HepG2 (cell line): ENCODE measurements around the gene XRCC1. TPM values are rescaled to one million over a fixed set of nuclear protein-coding genes. Genes with fewer than 3 reads are reported as not detected.
A peak's percentile ranks its signal among the peaks of the same experiment; 100 is the strongest.

ENCODE experiments used
- BORCS8-MEF2B ChIP-seq: sonication (generic); formaldehyde crosslinking; IDR thresholded peaks from 2 replicates; pipeline ENCODE4 v1.8.0; 2022; ENCODE audit warnings: mild to moderate bottlenecking, missing genetic modification reagents
- CEBPG ChIP-seq: IDR thresholded peaks from 2 replicates; pipeline ENCODE4 v1.6.1; 2016
- CHD2 ChIP-seq: IDR thresholded peaks from 2 replicates; pipeline ENCODE4 v1.6.1; 2011; ENCODE audit warnings: low read depth, low read length, improper control_type of control experiment
- FOXO1 ChIP-seq: sonication (generic); formaldehyde crosslinking; IDR thresholded peaks from 2 replicates; pipeline ENCODE4 v1.4.0; 2020; ENCODE audit warnings: missing genetic modification reagents
- HNF4G ChIP-seq, 2 experiments: sonication (generic) in 1 of 2; formaldehyde crosslinking in 1 of 2; IDR thresholded peaks; 2 replicates each; pipeline versions ENCODE4 v1.4.0 to v1.6.1; 2011 to 2020; ENCODE audit warnings: borderline replicate concordance in 2 of 2, low read depth in 2 of 2, mild to moderate bottlenecking in 2 of 2, low read length in 1 of 2, missing genetic modification reagents in 1 of 2, moderate library complexity in 1 of 2
- JUND ChIP-seq: sonication (generic); formaldehyde crosslinking; IDR thresholded peaks from 2 replicates; pipeline ENCODE4 v1.8.0; 2022; ENCODE audit warnings: mild to moderate bottlenecking, missing genetic modification reagents
- MNT ChIP-seq: fragments of 450-650 bp; IDR thresholded peaks from 2 replicates; pipeline ENCODE4 v1.6.1; 2016
- NR2F6 ChIP-seq, 2 experiments: IDR thresholded peaks; 2 replicates each; pipeline ENCODE4 v1.6.1; 2016; ENCODE audit warnings: antibody characterized with exemption in 1 of 2, mild to moderate bottlenecking in 1 of 2
- PHB2 ChIP-seq: fragments of 450-650 bp; IDR thresholded peaks from 2 replicates; pipeline ENCODE4 v1.6.1; 2018; ENCODE audit not compliant: partially characterized antibody
- POLR2G ChIP-seq: fragments of 200-400 bp; formaldehyde crosslinking; IDR thresholded peaks from 2 replicates; pipeline ENCODE4 v1.6.1; 2018; ENCODE audit warnings: mild to moderate bottlenecking, low read depth, low read length, moderate library complexity
- SRSF1 ChIP-seq: fragments of 200-400 bp; formaldehyde crosslinking; optimal IDR thresholded peaks from 2 replicates; pipeline ENCODE3; 2017; ENCODE audit warnings: mild to moderate bottlenecking, low read depth, low read length, moderate library complexity
- TFDP1 ChIP-seq: IDR thresholded peaks from 2 replicates; pipeline ENCODE4 v1.6.1; 2016; ENCODE audit warnings: missing compliant biosample characterization, missing genetic modification reagents, borderline replicate concordance
- TRIM22 ChIP-seq: fragments of 450-650 bp; IDR thresholded peaks from 2 replicates; pipeline ENCODE4 v1.6.1; 2017
- UBTF ChIP-seq: sonication (generic); formaldehyde crosslinking; IDR thresholded peaks from 2 replicates; pipeline ENCODE4 v1.4.0; 2020; ENCODE audit warnings: mild to moderate bottlenecking, missing genetic modification reagents
- ZFP82 ChIP-seq: sonication (generic); formaldehyde crosslinking; IDR thresholded peaks from 2 replicates; pipeline ENCODE4 v1.5.1; 2020; ENCODE audit warnings: mild to moderate bottlenecking, missing genetic modification reagents, borderline replicate concordance
- ZNF431 ChIP-seq: sonication (generic); formaldehyde crosslinking; IDR thresholded peaks from 2 replicates; pipeline ENCODE4 v1.9.0; 2022; ENCODE audit warnings: missing genetic modification reagents, low read depth, mild to moderate bottlenecking, borderline replicate concordance
- ZNF773 ChIP-seq: sonication (generic); formaldehyde crosslinking; IDR thresholded peaks from 2 replicates; pipeline ENCODE4 v1.4.0; 2020; ENCODE audit warnings: missing genetic modification reagents, borderline replicate concordance
- ZSCAN22 ChIP-seq: sonication (generic); formaldehyde crosslinking; IDR thresholded peaks from 2 replicates; pipeline ENCODE4 v1.4.0; 2020; ENCODE audit warnings: mild to moderate bottlenecking, missing genetic modification reagents
- ZUFSP ChIP-seq: sonication (generic); formaldehyde crosslinking; IDR thresholded peaks from 2 replicates; pipeline ENCODE4 v1.9.0; 2021; ENCODE audit warnings: missing genetic modification reagents, mild to moderate bottlenecking, borderline replicate concordance
- polyA plus RNA-seq, 8 experiments: library from polyadenylated mRNA; depleted of rRNA in 3 of 8; stranded (reverse) in 7 of 8; unstranded in 1 of 8; fragments of >200 nt; fragmentation: Illumina TruSeq in 4 of 8; extraction: Trizol in 4 of 8; gene quantifications; 2 replicates each; pipeline versions ENCODE4 v1.2.1 to v1.2.3, GENCODE V29; 2011 to 2016; ENCODE audit warnings: low read depth in 4 of 8, missing spikeins in 1 of 8, mixed read lengths in 1 of 8; ENCODE audit not compliant: insufficient read depth in 1 of 8
- total RNA-seq, 5 experiments: library from RNA; depleted of rRNA; stranded (reverse); fragments of >200 nt; fragmentation: Illumina TruSeq; extraction: Trizol; gene quantifications; 2 replicates each; pipeline ENCODE4 v1.2.3, GENCODE V29; 2016; ENCODE audit warnings: low read depth in 1 of 5

Gene XRCC1
- total and polyA plus RNA-seq, 2 of the 13 experiments (the other 11 are each of a cell fraction or from before 2014, with no cell fraction given): 24.7 to 26.3 TPM

- TF ChIP-seq HNF4G (IDR thresholded peaks at IDR 0.05; ENCODE audit: borderline replicate concordance, low read depth, low read length): peak; percentile 98
- peak; percentile 99 for TF ChIP-seq HNF4G (CRISPR knock-in tag; IDR thresholded peaks at IDR 0.05; ENCODE audit: borderline replicate concordance, low read depth)
- TF ChIP-seq FOXO1 (CRISPR knock-in tag): peak; percentile 59; the same call in 1 of the 2 replicates
- no peak for TF ChIP-seq MNT
- TF ChIP-seq ZSCAN22 (CRISPR knock-in tag): peak; percentile 92
- TF ChIP-seq TRIM22: no peak
- no peak for TF ChIP-seq CEBPG (CRISPR knock-in tag)
- TF ChIP-seq ZUFSP (CRISPR knock-in tag): no peak
- peak; percentile 23; the same call in 1 of the 2 replicates for TF ChIP-seq CHD2
- TF ChIP-seq SRSF1: no peak
- TF ChIP-seq PHB2: no peak
- no peak for TF ChIP-seq ZNF773 (CRISPR knock-in tag)
- peak; percentile 78 for TF ChIP-seq NR2F6 (IDR thresholded peaks at IDR 0.05)
- peak; percentile 88 for TF ChIP-seq NR2F6 (CRISPR knock-in tag; IDR thresholded peaks at IDR 0.05)
- TF ChIP-seq TFDP1 (CRISPR knock-in tag): no peak
- TF ChIP-seq POLR2G: peak; percentile 34; the same call in 1 of the 2 replicates
- no peak for TF ChIP-seq UBTF (CRISPR knock-in tag)
- no peak for TF ChIP-seq JUND (CRISPR knock-in tag)
- peak; percentile 34; the same call in 1 of the 2 replicates for TF ChIP-seq ZNF431 (CRISPR knock-in tag)
- TF ChIP-seq BORCS8-MEF2B (CRISPR knock-in tag): no peak
- no peak for TF ChIP-seq ZFP82 (CRISPR knock-in tag)
Observed at GRCh38 chr19:43499042-43499441, 76.3 kb downstream of the XRCC1 start (continued).
